ENCODE measurements around the gene CUEDC2.

Gene CUEDC2

DNA sequence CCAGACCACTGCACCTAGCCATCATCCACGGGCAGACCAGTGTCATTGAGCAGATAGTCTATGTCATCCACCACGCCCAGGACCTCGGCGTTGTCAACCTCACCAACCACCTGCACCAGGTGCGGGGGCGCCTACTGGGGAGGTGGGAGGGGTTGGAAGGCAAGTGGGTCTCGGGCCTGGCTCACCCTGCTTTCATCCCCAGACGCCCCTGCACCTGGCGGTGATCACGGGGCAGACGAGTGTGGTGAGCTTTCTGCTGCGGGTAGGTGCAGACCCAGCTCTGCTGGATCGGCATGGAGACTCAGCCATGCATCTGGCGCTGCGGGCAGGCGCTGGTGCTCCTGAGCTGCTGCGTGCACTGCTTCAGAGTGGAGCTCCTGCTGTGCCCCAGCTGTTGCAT, 32.3 kb downstream of the CUEDC2 start:
- H3K36me3 ChIP-seq (replicated peaks; ENCODE audit: low read depth, low read length): peaks cover 45% of the 10 kb centered on the region
- H3K4me3 ChIP-seq (ENCODE audit: low read length): peak overlapping the region; percentile 64; the same call in 1 of the 2 replicates

DNA sequence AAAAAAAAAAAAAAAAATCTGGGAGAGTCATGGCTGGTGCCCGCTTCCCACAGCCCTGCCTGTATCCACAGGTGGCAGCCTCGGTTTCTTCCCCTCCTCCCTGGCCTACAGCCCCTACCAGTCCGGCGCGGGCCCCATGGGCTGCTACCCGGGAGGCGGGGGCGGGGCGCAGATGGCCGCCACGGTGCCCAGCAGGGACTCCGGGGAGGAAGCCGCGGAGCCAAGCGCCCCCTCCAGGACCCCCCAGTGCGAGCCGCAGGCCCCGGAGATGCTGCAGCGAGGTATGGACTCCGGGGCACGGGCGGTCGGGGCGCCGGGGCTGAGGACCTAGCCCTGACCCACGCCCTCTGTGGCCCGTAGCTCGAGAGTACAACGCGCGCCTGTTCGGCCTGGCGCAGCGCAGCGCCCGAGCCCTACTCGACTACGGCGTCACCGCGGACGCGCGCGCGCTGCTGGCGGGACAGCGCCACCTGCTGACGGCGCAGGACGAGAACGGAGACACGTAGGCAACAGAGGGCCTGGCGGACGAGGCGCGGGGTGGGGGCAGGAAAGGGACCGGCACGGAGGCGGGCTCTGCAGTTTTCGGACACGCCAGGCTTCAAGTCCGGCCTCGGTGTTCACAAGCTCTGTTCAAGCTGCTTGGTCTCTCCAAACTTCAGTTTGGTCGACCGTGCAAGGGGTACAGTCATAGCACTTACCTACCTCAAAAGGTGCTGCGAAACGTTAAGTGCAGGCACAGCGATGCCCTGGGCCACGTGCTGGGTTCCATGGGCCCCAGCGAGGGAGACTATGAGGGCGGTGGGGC, 33.0 kb downstream of the CUEDC2 start:
- H3K4me2 ChIP-seq (ENCODE audit: low read length): peak overlapping the region; percentile 95
- peak overlapping the region; percentile 64 for H3K4me3 ChIP-seq (ENCODE audit: low read length)
- H3K27me3 ChIP-seq (ENCODE audit: low read depth, low read length): no peaks in the 10 kb centered on the region
- H3K9me3 ChIP-seq (ENCODE audit: insufficient read depth, low read length): no peaks in the 10 kb centered on the region
- H3K79me2 ChIP-seq (ENCODE audit: low read length): peaks cover 45% of the 10 kb centered on the region
- peaks cover 45% of the 10 kb centered on the region for H3K4me1 ChIP-seq (ENCODE audit: low read length)
- peaks cover 13% of the 10 kb centered on the region for H4K20me1 ChIP-seq (ENCODE audit: insufficient read depth, low read length)
- TF ChIP-seq, protein P1, sequence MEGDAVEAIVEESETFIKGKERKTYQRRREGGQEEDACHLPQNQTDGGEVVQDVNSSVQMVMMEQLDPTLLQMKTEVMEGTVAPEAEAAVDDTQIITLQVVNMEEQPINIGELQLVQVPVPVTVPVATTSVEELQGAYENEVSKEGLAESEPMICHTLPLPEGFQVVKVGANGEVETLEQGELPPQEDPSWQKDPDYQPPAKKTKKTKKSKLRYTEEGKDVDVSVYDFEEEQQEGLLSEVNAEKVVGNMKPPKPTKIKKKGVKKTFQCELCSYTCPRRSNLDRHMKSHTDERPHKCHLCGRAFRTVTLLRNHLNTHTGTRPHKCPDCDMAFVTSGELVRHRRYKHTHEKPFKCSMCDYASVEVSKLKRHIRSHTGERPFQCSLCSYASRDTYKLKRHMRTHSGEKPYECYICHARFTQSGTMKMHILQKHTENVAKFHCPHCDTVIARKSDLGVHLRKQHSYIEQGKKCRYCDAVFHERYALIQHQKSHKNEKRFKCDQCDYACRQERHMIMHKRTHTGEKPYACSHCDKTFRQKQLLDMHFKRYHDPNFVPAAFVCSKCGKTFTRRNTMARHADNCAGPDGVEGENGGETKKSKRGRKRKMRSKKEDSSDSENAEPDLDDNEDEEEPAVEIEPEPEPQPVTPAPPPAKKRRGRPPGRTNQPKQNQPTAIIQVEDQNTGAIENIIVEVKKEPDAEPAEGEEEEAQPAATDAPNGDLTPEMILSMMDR (IDR thresholded peaks at IDR 0.05; ENCODE audit: low read depth, low read length): peak; percentile 74
- no peak for TF ChIP-seq EZH2phosphoT487 (IDR thresholded peaks at IDR 0.05; ENCODE audit: low read depth)
- peaks cover 45% of the 10 kb centered on the region for H3K36me3 ChIP-seq (replicated peaks; ENCODE audit: low read depth, low read length)
- H3K9ac ChIP-seq (ENCODE audit: low read length): peak overlapping the region; percentile 42; the same call in 1 of the 2 replicates
- H3K27ac ChIP-seq (ENCODE audit: low read length): peak overlapping the region; percentile 53
- no peak overlapping the region for H2AFZ ChIP-seq (ENCODE audit: low read depth, low read length)

More for the DNA sequence above, 32.3 kb downstream of the CUEDC2 start:
- Histone ChIP-seq H3K27ac (ENCODE audit: low read length) (peak overlapping the region; percentile 53), H3K9me3 (ENCODE audit: insufficient read depth, low read length) (no peaks in the 10 kb centered on the region), H3K4me1 (ENCODE audit: low read length) (peaks cover 45% of the 10 kb centered on the region), H3K9ac (ENCODE audit: low read length) (peak overlapping the region; percentile 42; the same call in 1 of the 2 replicates), H3K27me3 (ENCODE audit: low read depth, low read length) (no peaks in the 10 kb centered on the region), H3K4me2 (ENCODE audit: low read length) (peak overlapping the region; percentile 95), H2AFZ (ENCODE audit: low read depth, low read length) (no peak overlapping the region), H3K79me2 (ENCODE audit: low read length) (peaks cover 39% of the 10 kb centered on the region), H4K20me1 (ENCODE audit: insufficient read depth, low read length) (peaks cover 13% of the 10 kb centered on the region)
- TF ChIP-seq EZH2phosphoT487 (IDR thresholded peaks at IDR 0.05; ENCODE audit: low read depth): no peak
- TF ChIP-seq, protein P1 (IDR thresholded peaks at IDR 0.05; ENCODE audit: low read depth, low read length): no peak

DNA sequence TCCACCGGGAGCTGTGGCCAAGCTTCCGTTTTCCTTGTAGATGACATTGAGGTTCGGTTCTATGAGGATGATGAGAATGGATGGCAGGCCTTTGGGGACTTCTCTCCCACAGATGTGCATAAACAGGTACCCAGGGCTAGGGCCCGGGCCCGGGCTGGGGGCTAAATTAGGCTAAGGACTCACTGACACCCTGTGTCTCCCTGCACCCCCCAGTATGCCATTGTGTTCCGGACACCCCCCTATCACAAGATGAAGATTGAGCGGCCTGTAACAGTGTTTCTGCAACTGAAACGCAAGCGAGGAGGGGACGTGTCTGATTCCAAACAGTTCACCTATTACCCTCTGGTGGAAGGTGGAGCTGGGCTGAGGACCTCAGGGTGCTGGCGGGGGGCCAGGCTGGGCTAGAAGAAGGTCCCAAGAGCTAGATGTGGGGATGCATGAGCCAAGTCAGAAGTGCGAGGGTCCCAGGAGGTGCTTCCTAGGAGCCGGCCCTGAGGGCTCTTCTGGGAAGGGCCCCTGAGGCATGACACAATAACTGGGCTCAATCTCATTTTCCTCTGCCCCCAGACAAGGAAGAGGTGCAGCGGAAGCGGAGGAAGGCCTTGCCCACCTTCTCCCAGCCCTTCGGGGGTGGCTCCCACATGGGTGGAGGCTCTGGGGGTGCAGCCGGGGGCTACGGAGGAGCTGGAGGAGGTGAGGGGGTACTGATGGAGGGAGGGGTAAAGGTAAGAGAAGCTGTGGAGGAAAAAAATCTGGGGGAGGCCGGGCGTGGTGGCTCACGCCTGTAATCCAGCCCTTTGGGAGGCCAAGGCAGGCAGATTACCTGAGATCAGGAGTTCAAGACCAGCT, 34.0 kb downstream of the CUEDC2 start:
- peaks cover 13% of the 10 kb centered on the region for H4K20me1 ChIP-seq (ENCODE audit: insufficient read depth, low read length)
- H3K4me1 ChIP-seq (ENCODE audit: low read length): peaks cover 40% of the 10 kb centered on the region
- no peaks in the 10 kb centered on the region for H3K27me3 ChIP-seq (ENCODE audit: low read depth, low read length)
- H3K9ac ChIP-seq (ENCODE audit: low read length): no peak overlapping the region
- H2AFZ ChIP-seq (ENCODE audit: low read depth, low read length): no peak overlapping the region
- peaks cover 45% of the 10 kb centered on the region for H3K36me3 ChIP-seq (replicated peaks; ENCODE audit: low read depth, low read length)
- H3K9me3 ChIP-seq (ENCODE audit: insufficient read depth, low read length): no peaks in the 10 kb centered on the region
- peak overlapping the region; percentile 95 for H3K4me2 ChIP-seq (ENCODE audit: low read length)
- peak overlapping the region; percentile 64; the same call in 1 of the 2 replicates for H3K4me3 ChIP-seq (ENCODE audit: low read length)
- peaks cover 45% of the 10 kb centered on the region for H3K79me2 ChIP-seq (ENCODE audit: low read length)
- peak overlapping the region; percentile 23; the same call in 1 of the 2 replicates for H3K27ac ChIP-seq (ENCODE audit: low read length)
- no peak for TF ChIP-seq EZH2phosphoT487 (IDR thresholded peaks at IDR 0.05; ENCODE audit: low read depth)
- TF ChIP-seq, protein P1 (IDR thresholded peaks at IDR 0.05; ENCODE audit: low read depth, low read length): no peak

Data from OCI-LY3 (cell line).